Astrocyte of the hippocampus (primary cell): Measurements from ENCODE around the gene SNTB2.
"Not testable (repeated sequence)": the region's sequence is repeated elsewhere in the genome, so short reads cannot be mapped to it uniquely, and the experiment has no call there.

Experiments used
- DNase-seq: peaks from one replicate; pipeline ENCODE4 v3.0.0; 2011; ENCODE audit warnings: low read depth, low spot score

The SNTB2 gene

DNA sequence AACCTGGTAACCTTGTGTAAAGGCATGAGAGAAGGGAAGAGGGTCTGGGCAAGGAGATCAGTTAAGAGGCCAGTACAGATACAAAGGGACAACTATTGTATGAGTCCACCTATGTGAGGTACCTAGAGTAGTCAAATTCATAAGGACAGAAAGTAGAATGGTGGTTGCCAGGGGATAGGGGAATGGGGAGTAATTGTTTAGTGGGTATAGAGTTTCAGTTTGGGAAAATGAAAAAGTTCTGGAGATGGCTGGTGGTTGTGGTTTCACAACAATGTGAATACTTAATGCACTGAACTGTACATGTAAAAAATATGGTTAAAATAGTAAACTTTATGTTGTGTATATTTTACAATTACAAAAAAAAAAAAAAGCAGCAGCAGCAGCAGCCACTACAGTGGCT is 49.4 kb downstream of the SNTB2 start:
- no peak for DNase-seq

DNA sequence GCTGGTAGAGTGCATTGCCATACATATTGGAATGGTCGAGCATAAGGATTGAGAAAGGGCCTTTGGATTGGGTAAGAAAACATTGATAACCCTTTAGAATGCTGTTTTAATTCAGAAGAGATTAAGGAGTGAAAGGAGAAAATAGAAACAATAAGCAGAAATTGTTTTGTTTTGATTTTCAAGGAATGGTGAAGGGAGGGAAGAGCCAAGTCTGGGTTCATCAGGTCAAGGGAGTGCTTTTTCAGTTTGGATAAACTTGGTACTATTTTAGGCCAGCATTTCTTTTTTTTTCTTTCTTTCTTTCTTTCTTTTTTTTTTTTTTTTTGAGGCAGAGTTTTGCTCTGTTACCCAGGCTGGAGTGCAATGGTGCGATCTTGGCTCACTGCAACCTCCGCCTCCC is 50.3 kb downstream of the SNTB2 start:
- DNase-seq, result no peak

DNA sequence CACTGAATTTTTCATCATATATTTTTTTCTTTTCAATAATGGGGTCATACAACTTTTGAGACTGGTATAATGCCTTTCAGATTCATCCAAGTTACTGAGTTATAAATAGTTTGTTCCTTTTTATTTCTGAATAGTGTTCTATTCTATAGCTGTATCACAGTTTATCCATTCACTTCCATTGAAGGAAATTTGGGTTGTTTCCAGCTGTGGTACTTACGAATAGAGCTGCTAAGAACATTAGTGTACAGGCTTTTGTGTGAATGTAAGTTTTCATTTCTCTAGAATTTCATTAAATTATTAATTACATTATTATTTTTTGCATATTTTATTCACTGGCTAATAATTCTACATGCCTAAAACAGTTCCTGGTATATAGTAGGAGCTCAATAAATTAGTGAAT is 52.9 kb downstream of the SNTB2 start:
- no peak for DNase-seq

DNA sequence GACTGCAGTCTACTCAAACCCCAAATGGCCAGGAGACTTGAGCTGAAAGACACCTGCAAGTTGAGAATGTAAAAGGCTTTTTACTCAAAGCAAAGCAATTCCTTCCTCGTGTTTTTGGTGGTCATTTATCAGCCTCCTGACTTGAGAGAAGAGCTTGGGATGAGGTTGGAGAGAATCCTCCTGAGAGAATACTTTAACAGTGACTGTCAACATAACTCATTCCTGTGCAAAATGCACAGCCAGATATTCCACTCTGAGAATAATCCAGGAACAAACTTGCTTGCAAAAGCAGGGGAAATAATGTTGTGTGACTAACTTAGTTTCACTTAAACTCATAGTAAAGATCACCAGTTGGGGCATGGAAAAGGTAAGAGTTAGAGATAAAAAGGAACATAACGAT is 53.4 kb downstream of the SNTB2 start:
- DNase-seq, result no peak

DNA sequence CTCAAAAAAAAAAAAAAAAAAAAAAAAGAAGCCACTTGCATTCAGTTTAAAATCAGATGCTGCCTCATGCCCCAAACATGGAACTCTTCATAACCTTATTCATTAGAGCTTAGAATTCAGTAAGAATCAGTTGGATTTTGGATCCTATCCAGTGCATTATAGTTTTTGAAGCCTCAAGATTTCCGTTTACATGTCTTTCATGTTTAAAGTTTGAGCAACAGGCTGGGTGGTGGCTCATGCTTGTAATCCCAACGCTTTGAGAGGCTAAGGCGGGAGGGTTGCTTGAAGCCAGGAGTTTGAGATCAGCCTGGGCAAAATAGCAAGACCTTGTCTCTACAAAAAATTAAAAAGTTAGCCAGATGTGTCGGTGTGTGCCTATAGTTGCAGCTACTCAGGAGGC is 55.0 kb downstream of the SNTB2 start:
- DNase-seq, result no peak

DNA sequence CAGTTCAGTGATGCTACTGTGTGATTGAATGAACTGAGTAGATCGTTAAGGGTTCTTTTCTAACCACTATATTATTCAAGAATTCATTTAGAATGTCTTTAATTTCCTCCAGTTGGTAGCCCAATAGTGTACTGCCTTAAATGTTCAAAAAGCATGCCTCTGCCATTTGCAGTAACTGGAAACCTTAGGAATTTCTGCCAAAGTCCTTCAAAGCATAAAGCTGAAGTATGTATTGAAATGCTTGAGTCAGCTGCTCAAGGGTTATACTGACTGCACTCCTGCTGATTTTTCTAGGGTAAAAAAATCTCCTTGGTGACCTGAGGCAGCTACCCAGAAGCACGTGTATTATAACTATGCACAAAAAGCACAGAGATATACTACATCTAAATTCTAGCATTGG is 56.5 kb downstream of the SNTB2 start:
- DNase-seq, result peak; percentile 70

DNA sequence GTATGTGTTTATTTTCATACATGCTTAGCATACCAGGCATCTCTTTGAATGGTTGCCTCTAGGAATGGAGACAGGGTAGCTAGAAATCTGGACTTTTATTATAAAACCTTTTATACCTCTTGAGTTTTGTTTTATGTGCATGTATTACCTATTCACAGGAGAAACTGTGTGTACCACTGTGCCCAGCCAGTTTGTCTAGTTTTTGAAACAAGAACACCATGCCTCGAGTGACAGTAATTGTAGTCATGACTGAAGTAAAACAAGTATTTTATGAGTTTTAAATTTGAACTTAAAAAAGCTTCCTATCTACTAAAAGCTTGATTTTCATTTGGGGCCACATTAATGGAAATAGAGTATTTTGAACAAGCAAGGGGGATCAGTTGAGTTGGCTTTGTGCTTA is 57.4 kb downstream of the SNTB2 start:
- no peak for DNase-seq

DNA sequence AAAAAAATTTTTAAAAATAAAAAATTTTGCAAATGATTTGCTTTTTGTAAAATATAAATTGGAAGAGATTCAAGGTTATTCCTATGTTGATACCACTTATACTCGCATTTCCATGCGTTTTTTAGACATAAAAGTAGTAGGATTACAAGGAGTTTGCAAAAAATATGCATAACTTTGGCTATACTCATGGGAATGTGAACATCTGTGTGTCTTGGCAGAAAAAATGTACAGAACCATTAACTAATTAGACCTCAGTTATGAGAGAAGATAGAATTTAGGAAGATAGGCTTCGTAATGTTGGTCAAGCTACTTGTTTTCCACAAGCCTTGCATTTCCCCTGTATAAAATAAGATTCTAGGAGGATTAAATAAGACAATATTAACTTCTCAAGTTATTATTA is 63.1 kb downstream of the SNTB2 start:
- no peak for DNase-seq

DNA sequence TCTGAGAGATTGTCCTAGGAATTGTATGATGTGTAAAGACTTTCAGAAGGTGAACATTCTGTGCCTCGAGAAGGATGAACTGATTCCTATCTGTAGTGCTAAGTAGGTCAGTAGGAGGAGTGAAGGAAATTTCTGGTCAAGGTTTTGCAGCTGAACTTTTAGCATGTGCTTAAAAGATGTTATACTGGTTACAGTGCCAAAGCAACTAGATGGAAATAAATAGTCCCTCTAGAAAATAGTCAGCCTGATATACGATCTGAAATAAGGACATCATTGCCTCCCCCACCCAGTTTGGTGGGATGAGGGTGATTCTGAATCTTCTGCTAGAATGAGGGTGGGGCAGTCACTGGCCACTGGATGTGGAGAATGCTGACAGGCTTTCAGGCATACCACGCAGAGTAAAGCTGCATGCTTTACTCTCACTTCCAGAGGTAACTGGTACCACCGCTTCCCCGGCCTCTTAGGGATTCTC is 66.9 kb downstream of the SNTB2 start:
- DNase-seq, result no peak

DNA sequence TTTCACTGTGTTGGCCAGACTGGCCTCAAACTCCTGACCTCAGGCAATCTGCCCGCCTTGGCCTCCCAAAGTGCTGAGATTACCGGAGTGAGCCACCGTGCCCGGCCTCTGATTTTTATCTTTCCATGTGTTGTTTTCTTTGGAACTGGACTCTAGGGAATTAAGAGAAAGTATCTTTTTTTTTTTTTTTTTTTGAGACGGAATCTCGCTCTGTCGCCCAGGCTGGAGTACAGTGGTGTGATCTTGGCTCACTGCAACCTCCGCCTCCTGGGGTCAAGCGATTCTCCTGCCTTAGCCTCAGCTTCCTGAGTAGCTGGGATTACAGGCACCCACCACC is 72.4 kb downstream of the SNTB2 start:
- not testable (repeated sequence) for DNase-seq

DNA sequence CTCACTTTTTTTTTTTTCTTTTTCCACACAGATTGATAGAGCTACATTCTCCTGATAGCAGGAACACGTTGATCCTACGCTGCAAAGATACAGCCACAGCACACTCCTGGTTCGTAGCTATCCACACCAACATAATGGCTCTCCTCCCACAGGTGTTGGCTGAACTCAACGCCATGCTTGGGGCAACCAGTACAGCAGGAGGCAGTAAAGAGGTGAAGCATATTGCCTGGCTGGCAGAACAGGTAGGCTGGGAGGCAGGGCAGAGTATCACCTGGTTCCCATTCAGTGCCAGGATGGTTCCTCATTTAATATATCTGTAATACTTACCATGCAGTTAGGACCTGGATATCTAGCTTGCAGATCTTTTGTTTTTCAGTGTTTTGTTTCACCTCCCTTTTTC is 73.1 kb downstream of the SNTB2 start:
- DNase-seq, result no peak

DNA sequence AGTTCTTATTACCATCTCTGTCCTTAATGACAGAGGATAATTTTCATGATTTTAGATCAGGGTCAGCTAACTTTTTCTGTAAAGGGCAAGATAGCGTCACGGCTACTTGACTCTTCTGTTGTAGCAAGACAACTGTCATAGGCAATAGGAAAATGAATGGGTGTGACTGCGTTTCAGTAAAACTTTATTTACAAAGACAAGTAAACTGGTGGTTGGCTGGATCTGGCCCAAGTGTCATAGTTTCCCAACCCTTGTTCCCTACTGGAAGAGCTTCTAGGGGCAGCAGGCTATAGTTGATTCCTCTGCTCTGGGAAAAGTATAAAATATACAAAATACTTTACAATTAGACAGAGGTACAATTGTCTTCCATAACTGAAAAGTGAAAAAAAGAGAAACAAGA is 73.5 kb downstream of the SNTB2 start:
- no peak for DNase-seq

DNA sequence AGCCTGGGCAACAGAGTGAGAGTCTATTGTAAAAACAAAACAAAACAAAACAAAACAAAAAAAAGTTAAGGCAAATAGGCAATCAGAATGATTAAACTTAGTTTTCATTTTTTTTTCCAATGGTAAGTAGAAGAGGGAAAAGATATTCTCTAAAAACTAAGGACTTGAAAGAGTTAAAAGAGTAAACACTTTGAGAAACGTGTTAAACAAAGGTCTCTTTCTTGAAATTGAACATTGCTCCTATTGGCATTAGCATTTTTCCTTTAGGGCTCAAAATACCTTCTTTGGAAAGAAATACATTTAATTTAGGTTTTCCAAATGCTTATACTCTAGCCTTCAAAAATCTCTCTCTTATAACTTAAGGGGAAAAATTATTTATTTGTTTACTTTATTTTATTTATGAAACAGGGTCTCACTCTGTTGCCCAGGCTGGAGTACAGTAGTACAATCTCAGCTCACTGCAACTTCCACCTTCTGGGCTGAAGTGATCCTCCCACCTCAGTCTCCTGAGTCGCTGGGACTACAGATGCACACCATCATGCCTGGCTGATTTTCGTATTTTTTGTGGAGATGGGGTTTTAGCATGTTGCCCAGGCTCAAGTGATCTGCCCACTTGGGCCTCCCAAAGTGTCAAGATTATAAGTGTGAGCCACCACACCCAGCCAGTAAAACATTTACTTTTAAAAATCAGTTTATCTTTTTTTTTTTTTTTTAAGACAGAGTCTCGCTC is 79.5 kb downstream of the SNTB2 start:
- DNase-seq, result no peak

DNA sequence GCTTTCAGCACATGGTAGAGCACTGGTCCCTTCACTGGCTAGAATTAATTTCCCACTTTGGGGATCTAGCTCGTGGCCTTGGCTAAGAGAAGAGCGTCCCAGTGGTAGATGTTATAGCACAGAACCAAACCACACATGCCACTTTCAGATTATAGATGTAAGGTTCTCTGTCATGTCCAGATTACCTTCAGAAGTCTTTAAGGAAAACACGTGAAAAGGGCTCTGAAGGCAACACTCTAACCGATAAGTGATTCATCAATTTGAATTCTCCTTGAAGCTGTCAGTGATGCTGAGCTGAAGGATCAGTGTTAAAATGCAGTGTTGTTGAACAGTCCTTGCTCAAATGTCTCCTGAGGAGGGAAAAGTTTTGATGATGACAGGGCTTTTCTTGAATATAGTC is 80.7 kb downstream of the SNTB2 start:
- DNase-seq, result no peak

DNA sequence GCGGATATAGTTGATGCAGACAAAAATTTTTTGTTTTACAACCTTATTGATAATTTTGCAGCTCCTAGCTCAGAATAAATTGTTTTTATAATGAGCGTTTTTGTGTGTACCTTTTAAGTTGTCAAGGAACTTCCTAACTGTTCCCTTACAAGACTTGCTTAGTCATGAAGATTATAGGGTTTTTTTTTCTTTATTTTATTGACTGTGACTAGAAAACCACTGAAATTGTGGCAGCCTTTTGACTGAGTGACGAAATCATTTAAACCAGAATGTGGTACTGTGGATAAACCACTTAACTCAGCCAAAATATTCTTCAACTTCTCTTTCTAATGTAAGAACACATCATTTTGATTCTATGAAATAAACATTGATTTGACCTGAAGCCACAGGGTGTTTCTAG is 83.4 kb downstream of the SNTB2 start:
- peak; percentile 17 for DNase-seq

DNA sequence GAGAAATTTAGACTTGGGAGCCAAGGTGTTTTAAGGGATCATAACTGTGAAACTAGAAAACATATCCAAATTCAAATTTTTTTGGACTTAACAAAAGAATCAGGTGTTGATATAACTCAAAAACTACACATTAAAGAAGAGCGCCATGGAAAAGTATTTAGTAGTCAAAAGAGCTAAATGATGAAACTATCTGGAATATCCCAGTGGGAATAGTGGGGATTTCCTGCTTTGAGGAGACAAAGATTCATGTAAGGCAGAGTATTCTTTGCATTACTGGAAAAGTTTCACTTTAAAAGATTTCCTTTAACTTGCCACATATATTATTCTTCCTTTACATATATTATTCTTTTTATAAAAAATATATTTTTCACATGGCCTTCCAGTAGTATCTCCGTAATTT is 83.9 kb downstream of the SNTB2 start:
- DNase-seq, result no peak

DNA sequence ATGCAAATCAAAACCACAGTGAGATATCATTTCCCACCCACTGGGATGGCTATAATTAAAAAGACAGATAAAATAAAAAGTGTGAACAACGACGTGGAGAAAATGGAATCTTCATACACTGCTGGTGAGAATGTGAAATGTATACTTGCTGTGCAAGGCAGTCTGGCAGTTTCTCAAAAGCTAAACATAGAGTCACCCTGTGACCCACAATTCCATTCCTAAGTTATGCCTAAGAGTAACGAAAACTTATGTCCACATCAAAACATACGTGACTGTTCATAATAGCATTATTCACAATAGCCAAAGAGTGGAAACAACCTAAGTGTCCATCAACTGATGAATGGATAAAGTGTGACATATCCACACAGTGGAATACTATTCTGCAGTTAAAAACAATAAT is 86.0 kb downstream of the SNTB2 start:
- no peak for DNase-seq

DNA sequence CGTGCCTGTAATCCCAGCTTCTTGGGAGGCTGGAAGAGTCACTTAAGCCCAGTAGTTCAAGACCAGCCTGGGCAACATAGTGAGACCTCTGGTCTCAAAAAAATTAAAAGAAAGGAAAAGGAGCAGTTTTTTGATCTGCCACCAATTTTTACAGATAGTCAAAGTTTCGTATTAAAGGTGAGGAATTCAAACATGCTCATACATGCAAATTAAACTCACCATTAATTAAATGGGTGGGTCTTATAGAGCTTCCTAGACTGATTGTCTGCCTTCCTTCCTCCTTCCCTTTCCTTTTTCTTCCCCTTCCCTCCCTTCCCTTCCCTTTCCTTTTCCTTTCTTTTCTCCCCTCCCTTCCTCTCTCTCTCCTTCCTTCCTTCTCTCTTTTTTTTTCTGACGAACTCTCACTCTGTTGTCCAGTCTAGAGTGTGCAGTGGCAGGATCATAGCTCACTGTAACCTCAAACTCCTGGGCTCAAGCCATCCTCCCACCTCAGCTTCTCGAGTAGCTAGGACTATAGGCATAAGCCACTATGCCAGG is 87.8 kb downstream of the SNTB2 start:
- DNase-seq, result peak; percentile 19

DNA sequence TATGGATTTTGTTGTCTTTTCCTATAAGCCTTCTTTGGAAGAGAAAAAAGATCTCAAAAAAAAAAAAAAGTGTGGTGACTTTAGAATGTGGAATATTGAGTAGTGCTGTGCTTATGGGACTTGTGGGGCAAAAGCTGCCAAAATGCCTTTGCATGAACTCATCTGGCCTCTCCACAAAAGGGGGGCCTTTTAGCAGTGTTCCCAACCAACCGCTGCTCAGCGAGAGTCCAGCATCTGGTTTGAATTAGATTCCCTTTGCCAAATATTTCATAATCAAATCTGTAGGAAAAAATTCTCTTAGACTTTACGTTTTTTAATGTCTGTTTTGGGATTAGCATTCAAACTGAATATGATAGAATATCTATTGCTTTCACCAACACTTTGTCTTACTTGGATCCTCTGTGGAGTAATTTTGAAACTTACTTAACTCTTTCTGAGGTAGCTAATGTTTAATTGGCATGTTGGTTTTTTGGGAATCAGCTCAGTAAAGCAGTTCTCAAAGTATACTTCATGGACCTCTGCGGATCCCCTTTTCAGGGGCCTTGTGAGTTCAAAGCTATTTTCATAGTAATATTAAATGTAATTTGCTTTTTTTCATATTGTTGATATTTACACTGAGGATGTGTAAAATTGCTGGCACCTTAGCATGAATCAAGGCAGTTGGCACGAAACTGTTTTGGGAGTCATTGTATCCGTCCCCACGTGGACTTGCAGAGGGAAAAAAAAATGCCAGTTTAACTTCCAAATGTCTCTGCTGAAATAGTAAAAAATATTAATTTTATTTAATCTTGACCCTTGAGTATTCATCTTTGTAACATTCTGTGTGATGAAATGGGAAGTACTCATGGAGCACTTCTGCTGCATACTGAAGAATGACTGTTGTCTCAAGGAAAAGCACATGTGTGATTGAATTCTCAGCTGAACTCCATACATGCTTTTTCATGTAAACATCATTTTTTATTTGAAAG is 89.5 kb downstream of the SNTB2 start:
- DNase-seq, result peak; percentile 83

DNA sequence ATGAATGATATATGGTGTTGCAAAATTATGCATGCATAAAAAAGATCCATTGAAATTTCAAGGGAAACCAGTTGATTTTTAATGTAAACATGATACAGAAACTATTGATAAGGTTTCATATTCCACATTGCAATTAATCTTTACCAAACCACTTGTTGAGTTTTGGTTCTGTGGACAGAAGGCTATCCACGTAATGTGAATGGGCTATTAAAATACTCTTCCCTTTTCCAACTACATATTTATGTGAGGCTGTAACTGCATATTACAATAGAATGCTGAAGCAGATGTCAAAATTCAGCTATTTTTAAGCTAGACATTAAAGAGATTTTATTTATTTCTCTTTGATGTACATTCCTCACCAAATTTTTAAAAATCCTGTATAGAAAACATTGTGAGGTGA is 90.4 kb downstream of the SNTB2 start:
- no peak for DNase-seq

DNA sequence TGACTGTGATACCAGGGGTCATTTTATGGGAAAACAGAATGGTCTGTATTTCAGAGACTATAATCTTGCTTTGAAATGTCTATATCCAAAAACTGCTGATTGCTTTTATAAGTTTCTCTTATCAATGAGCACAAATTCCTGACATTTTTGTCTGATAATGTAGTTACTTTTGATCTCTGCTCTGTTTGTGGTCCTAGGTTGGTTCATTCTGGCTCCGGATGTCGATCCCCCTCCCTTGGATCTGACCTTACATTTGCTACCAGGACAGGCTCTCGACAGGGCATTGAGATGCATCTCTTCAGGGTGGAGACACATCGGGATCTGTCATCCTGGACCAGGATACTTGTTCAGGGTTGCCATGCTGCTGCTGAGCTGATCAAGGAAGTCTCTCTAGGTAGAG is 96.9 kb downstream of the SNTB2 start:
- DNase-seq, result no peak

DNA sequence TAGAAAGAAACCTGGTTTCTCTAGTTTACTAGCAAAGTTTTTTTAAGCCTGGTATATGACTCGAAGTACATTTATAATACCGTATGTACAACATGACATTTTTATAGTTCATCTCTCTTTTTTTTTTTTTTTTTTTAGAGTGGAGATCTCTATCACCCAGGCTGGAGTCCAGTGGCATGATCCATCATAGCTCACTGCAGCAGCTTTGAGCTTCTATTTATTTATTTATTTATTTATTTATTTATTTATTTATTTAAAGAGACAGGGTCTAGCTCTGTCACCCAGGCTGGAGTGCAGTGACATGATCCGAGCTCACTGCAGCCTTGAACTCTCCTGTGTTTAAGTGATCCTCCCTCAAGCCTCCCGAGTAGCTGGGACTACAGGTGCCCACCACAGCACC is 98.3 kb downstream of the SNTB2 start:
- DNase-seq, result no peak
